Measurements from ENCODE around the gene IL16.

DNA sequence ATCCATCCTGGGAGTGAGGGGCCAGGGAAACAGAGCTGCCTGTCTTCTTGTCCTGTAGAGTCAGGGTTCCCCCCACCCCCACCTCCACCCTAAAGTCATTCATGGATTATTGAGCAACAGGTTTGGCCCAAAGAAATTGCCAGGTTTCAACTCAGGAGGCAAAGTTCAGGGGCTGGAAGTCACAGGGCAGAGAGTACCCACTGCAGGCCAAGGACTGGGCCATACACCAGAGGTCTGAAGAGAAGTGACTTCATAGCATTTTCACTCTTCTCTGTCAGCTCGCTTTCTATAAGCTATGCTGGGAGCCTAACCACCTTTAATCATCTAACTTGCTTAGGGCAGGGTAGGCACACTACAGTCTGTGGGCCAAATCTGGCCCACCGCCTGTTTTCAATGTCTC, 77.2 kb downstream of the IL16 start:
- TF ChIP-seq, protein P1, sequence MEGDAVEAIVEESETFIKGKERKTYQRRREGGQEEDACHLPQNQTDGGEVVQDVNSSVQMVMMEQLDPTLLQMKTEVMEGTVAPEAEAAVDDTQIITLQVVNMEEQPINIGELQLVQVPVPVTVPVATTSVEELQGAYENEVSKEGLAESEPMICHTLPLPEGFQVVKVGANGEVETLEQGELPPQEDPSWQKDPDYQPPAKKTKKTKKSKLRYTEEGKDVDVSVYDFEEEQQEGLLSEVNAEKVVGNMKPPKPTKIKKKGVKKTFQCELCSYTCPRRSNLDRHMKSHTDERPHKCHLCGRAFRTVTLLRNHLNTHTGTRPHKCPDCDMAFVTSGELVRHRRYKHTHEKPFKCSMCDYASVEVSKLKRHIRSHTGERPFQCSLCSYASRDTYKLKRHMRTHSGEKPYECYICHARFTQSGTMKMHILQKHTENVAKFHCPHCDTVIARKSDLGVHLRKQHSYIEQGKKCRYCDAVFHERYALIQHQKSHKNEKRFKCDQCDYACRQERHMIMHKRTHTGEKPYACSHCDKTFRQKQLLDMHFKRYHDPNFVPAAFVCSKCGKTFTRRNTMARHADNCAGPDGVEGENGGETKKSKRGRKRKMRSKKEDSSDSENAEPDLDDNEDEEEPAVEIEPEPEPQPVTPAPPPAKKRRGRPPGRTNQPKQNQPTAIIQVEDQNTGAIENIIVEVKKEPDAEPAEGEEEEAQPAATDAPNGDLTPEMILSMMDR (IDR thresholded peaks at IDR 0.05) = no peak
- no peak for TF ChIP-seq ZFX (IDR thresholded peaks at IDR 0.05; ENCODE audit: borderline replicate concordance)

All from 22Rv1 (cell line).